ENCODE data around the gene PRAC1.

PRAC1 gene

GRCh38 chr17:48722915-48723422 lies 651 bp upstream of the PRAC1 start, which contains the start of gene PRAC2:
PRAC2 (plus strand) TSS chr17:48723185; CDS start chr17:48724411, 1,226 bp downstream.
- TF ChIP-seq, protein P1, sequence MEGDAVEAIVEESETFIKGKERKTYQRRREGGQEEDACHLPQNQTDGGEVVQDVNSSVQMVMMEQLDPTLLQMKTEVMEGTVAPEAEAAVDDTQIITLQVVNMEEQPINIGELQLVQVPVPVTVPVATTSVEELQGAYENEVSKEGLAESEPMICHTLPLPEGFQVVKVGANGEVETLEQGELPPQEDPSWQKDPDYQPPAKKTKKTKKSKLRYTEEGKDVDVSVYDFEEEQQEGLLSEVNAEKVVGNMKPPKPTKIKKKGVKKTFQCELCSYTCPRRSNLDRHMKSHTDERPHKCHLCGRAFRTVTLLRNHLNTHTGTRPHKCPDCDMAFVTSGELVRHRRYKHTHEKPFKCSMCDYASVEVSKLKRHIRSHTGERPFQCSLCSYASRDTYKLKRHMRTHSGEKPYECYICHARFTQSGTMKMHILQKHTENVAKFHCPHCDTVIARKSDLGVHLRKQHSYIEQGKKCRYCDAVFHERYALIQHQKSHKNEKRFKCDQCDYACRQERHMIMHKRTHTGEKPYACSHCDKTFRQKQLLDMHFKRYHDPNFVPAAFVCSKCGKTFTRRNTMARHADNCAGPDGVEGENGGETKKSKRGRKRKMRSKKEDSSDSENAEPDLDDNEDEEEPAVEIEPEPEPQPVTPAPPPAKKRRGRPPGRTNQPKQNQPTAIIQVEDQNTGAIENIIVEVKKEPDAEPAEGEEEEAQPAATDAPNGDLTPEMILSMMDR (IDR thresholded peaks at IDR 0.05; ENCODE audit: extremely low read depth, insufficient read depth, missing control alignments), result no peak
- in situ Hi-C loops (cut with MboI; ENCODE audit: low pct_unique_long_range_greater_than_20kb, low sequenced_read_pairs, unreplicated experiment), result loop anchor here (10.0 kb wide), 1 partner anchor 108 kb away; the partner anchor contains the start of genes HOXB7 and HOXB8
- no peak for DNase-seq (ENCODE audit: low spot score)

DNA sequence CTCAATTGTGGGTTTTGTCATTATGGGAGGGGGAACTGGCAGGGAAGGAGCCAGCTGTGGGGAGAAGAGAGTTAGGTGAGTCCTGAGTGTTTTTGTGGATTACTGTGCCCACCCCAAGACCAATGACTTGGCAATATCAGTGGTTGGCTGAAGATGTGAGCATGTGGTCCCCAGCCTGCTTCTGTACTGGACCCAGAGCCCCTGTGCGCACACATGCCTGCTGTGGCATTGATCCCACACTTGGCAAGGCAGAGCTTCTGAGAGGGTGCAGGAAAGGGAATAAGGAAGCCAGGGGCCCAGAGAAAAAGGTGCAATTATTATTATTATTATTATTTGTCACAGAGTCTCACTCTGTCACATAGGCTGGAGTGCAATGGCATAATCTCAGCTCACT lies 1.3 kb downstream of the PRAC1 start:
- in situ Hi-C loops (cut with MboI; ENCODE audit: low pct_unique_long_range_greater_than_20kb, low sequenced_read_pairs, unreplicated experiment), result loop anchor here (10.0 kb wide), 1 partner anchor 106 kb away; the partner anchor contains the start of genes HOXB7 and HOXB8
- DNase-seq (ENCODE audit: low spot score), result no peak

GRCh38 chr17:48720266-48721008 lies 1.9 kb downstream of the PRAC1 start:
- in situ Hi-C loops (cut with MboI; ENCODE audit: low pct_unique_long_range_greater_than_20kb, low sequenced_read_pairs, unreplicated experiment), result loop anchor here (10.0 kb wide), 1 partner anchor 106 kb away; the partner anchor contains the start of genes HOXB7 and HOXB8
- DNase-seq (ENCODE audit: low spot score), result no peak
- TF ChIP-seq, protein P1 (IDR thresholded peaks at IDR 0.05; ENCODE audit: extremely low read depth, insufficient read depth, missing control alignments), result no peak

More for the DNA sequence above, 1.3 kb downstream of the PRAC1 start:
- TF ChIP-seq, protein P1 (IDR thresholded peaks at IDR 0.05; ENCODE audit: extremely low read depth, insufficient read depth, missing control alignments), result no peak

DNA sequence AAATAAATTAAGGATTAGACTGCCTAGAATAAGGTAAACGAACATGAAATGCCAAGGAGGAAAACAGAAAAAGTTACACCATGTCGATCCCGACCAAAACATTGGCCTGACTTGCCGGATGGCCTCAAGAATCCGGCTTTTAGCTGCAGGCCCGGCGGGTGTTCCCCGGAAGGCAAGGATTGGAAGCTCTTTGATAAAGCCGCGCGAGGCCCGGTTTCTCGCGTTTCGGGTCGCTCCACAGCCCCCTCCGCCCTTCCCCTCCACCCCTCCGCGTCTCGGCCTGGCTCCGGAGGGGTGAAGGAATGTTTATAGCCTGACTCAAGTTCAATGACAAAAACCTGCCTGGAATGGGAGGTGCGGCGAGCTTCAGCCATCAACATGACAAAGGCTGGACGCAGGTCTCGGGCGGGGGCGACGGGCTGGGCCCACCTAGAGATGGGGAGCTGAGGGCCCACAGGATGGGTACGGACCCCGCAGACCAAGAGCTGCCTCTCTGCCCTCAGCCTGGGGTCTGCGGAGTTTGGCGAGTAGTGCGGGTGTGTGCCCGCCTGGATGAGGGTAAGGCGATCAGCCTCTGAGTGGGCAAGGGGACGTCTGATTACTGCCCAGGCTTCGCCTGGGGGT lies 2.6 kb downstream of the PRAC1 start:
- no peak for DNase-seq (ENCODE audit: low spot score)
- TF ChIP-seq, protein P1 (IDR thresholded peaks at IDR 0.05; ENCODE audit: extremely low read depth, insufficient read depth, missing control alignments), result no peak
- in situ Hi-C loops (cut with MboI; ENCODE audit: low pct_unique_long_range_greater_than_20kb, low sequenced_read_pairs, unreplicated experiment), result loop anchor here (10.0 kb wide), 1 partner anchor 105 kb away; the partner anchor contains the start of genes HOXB7 and HOXB8

DNA sequence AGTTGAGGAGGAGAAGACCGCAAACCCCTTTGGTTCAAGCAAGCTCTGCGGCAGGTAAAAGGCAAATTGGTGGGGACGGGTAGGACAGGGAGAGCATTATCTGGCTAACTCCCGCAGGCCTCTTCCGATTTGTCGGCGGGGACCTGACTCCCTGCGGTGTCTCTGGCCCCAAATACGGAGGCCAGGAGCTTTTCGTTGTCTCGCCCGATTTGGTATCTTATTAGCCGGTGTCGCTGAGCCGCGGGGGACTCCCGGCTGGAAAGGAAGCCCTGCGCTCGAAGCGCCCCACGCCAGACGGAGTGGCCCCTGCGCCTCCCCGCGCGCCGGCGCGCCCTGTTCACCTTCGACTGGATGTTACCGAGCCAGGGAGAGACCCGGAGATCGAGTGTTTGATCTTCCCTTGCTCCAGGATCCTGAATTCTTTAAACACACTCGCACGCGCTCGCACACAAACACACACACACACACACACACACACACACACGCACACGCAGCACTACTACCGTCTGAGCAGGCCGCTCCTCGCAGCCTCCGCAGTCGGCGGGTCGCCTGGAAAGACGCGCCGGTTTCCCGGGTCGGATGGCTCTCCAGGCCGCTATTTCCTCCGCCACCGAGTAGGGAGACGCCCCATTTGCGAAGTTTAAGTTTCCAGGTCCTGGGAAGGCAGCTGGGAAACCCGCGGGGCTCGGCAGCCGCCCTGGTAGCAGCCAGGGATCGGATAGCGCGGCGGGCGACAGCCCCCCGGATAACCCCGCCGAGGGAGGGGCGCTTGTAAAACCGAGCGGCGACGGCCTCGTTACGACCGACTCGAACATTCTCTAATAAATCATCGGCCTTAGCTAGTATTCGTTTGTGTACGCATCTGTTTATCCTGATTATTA lies 3.3 kb downstream of the PRAC1 start:
- in situ Hi-C loops (cut with MboI; ENCODE audit: low pct_unique_long_range_greater_than_20kb, low sequenced_read_pairs, unreplicated experiment), result no loop called here
- TF ChIP-seq, protein P1 (IDR thresholded peaks at IDR 0.05; ENCODE audit: extremely low read depth, insufficient read depth, missing control alignments), result no peak
- DNase-seq (ENCODE audit: low spot score), result no peak

All from GM13977 (cell line).